NCI-H187 treated with DMSO at 0.1 percent for 48 hours (cell line): ENCODE data around the gene KANTR.

Experiments
- DNase-seq: peaks from one replicate; lab custom pipeline; 2025; lab: John Stamatoyannopoulos, UW

The KANTR gene

GRCh38 chrX:53081925-53082772 is 11.8 kb upstream of the KANTR start, which contains the start of gene TSPYL2:
TSS of gene TSPYL2 (plus strand) at chrX:53082367. CDS start at chrX:53082499, 132 bp downstream.
- DNase-seq, result peak; percentile 6

- no peak for DNase-seq
These were observed 10.9 kb upstream of the KANTR start for GRCh38 chrX:53082773-53083616.

- no peak for DNase-seq
These were observed 9.8 kb upstream of the KANTR start for GRCh38 chrX:53084043-53084570.

GRCh38 chrX:53084863-53085262 is 9.1 kb upstream of the KANTR start:
- DNase-seq, result no peak

GRCh38 chrX:53085661-53086229 is 8.2 kb upstream of the KANTR start:
- DNase-seq, result no peak

GRCh38 chrX:53086464-53086863 is 7.5 kb upstream of the KANTR start:
- DNase-seq, result no peak

GRCh38 chrX:53087388-53087831 is 6.5 kb upstream of the KANTR start:
- no peak for DNase-seq

- DNase-seq, result peak; percentile 6
These were observed 5.6 kb upstream of the KANTR start for GRCh38 chrX:53088136-53088974.

GRCh38 chrX:53089224-53089842 is 4.6 kb upstream of the KANTR start:
- peak; percentile 24 for DNase-seq

- DNase-seq, result no peak
These were observed 4.0 kb upstream of the KANTR start for GRCh38 chrX:53089925-53090324.

GRCh38 chrX:53091354-53091753 is 2.6 kb upstream of the KANTR start:
- DNase-seq, result no peak

- DNase-seq, result no peak
These were observed 726 bp upstream of the KANTR start for GRCh38 chrX:53093177-53093655.

- no peak for DNase-seq
These were observed 602 bp downstream of the KANTR start for GRCh38 chrX:53094582-53094905.

- no peak for DNase-seq
These were observed 1.9 kb downstream of the KANTR start for GRCh38 chrX:53095796-53096195.

- DNase-seq, result no peak
These were observed 21.1 kb downstream of the KANTR start for GRCh38 chrX:53114864-53115549.

- DNase-seq, result no peak
These were observed 21.6 kb downstream of the KANTR start for GRCh38 chrX:53115550-53115874.

GRCh38 chrX:53116101-53116500 is 22.2 kb downstream of the KANTR start:
- DNase-seq, result no peak

- DNase-seq, result no peak
These were observed 28.1 kb downstream of the KANTR start for GRCh38 chrX:53122013-53122412.

GRCh38 chrX:53125506-53125905 is 31.6 kb downstream of the KANTR start:
- DNase-seq, result no peak

- DNase-seq, result no peak
These were observed 32.4 kb downstream of the KANTR start for GRCh38 chrX:53126377-53126776.
